GM19023 (cell line): ENCODE measurements around the gene SLC34A1.
"Not testable (repeated sequence)": the region's sequence is repeated elsewhere in the genome, so short reads cannot be mapped to it uniquely, and the experiment has no call there.

Experiments used
- ATAC-seq: cut with Tn5 transposase; IDR thresholded peaks from one replicate; pipeline ENCODE4 v1.9.1; 2021; ENCODE audit warnings: mild to moderate bottlenecking, moderate library complexity; ENCODE audit not compliant: unreplicated experiment

Gene SLC34A1

GRCh38 chr5:177384134-177384533, at the start of gene SLC34A1:
SLC34A1 (plus strand) TSS chr5:177384434; CDS start chr5:177385742, 1,308 bp downstream.
- ATAC-seq = no peak

- no peak for ATAC-seq
These were observed 49.2 kb upstream of the SLC34A1 start for GRCh38 chr5:177334781-177335700.

DNA sequence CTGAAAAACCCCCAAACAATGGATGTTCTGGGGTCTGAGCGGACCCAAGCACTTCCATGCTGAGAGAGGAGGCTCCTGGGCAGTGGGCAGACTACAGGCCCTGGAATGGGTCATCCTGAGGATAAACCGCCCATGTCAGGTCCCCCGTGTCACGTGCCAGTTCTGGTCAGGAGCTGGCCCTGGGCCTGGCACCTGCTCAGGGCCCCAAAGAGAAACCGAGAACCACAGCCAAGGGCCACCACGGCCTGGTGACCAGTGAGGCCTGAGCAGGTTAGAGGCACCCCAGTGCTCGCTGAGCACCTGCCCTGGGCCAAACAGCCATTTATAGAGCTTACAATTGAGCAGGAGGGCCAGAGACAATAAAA, 48.6 kb upstream of the SLC34A1 start:
- ATAC-seq = no peak

- ATAC-seq = no peak
These were observed 48.1 kb upstream of the SLC34A1 start for GRCh38 chr5:177336112-177336511.

GRCh38 chr5:177336603-177337494, 47.4 kb upstream of the SLC34A1 start:
- ATAC-seq = no peak

- ATAC-seq = no peak
These were observed 45.8 kb upstream of the SLC34A1 start for GRCh38 chr5:177338251-177339106.

DNA sequence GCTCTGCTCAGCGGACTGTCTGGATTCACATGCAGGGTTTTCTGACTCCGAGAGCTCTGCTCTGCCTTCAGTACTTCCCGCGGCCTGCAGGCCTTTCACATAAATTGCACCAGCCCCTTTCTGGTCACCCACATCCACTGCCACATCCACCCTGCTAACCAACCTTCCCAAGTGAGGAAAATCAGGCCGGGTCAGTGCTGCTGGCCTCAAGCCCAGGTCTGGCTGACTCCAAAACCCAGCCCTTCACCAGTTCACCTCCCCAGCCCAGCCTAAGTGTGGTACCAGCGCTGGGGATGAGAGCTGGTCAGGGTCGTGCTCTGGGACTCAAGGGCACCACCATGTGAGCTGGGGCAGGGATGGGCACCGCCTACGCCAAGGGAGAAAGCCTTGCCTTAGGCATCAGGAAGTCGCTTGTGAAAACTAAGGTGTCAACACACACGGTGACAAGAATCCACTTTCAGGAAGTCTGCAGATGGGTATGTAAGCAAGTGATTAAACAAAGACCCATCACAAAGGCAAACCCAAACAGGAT, 45.1 kb upstream of the SLC34A1 start:
- no peak for ATAC-seq

DNA sequence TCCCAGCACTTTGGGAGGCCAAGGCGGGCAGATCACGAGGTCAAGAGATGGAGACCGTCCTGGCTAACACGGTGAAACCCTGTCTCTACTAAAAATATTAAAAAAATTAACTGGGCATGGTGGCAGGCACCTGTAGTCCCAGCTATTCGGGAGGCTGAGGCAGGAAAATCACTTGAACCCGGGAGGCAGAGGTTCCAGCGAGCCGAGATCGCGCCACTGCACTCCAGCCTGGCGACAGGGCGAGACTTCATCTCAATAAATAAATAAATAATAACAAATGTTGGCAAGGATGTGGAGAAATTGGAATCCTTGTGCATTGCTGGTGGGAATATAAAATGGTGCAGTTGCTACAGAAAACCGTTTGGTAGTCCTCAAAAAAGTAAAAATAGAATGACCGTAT, 41.2 kb upstream of the SLC34A1 start:
- ATAC-seq = not testable (repeated sequence)

GRCh38 chr5:177343777-177344176, 40.5 kb upstream of the SLC34A1 start:
- ATAC-seq = no peak

- ATAC-seq = no peak
These were observed 39.3 kb upstream of the SLC34A1 start for GRCh38 chr5:177344891-177345290.

- no peak for ATAC-seq
These were observed 37.4 kb upstream of the SLC34A1 start for GRCh38 chr5:177346820-177347219.

- no peak for ATAC-seq
These were observed 36.5 kb upstream of the SLC34A1 start for GRCh38 chr5:177347699-177348098.

DNA sequence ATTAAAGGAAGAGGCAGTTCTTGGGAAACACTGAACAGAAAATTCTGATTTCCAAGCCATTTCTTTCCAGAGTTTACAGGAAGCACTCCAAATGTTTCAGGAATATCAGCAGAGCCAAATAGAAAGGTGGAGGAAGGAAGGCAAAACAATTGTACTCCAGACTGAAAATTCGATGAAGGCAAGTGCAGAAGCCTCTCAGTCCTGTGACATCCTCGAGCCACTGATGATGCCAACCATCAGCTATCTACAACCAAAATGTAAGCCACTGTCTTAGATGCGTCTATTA, 34.9 kb upstream of the SLC34A1 start:
- ATAC-seq = no peak

GRCh38 chr5:177349762-177350161, 34.5 kb upstream of the SLC34A1 start:
- no peak for ATAC-seq

GRCh38 chr5:177350776-177351391, 33.4 kb upstream of the SLC34A1 start:
- ATAC-seq = no peak

DNA sequence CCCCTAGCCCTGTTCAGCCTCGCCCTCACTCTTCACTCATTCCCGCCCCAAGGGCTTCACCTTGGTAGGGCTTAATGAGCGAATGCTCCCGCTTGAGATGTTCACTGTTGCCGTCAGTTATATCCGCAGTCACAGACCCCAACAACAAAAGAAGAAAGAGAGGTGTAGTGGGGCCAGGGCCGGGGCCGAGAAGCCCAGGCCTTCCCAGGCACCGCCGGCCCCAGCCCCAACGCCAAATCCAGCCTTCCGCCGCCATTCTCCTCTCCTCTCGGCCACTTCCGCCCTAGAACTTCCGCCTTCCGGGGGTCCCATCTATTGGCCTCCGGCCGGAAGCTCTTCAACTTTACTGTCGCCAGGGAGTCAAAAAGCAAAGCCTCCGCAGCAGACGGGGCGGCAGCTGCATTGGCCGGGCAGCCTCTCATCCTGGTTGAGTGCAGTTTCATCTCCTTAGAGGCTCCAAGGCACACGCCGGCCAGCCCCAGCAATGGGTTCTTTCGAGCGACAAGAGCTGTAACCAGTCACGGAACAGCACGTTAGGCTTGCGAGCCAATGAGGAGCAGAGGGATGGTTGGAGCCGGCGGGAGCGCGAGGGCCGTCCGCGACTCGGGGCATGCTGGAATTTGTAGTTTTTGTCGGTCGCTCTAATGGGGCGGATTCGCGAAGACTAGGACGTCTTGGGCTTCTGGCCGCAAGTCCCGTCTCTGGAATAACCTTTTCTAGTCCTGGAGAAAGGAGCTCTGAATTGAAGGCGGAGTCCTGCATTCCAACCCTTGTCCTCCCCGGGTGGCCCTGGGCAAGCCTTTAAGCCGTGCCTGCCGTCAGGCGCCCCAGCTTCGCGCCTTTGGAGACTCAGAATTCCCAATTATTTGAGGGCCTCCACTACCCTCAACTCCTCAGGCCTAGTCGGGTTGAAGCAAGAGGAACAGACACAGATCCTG, 32.6 kb upstream of the SLC34A1 start, which contains the start of gene LMAN2:
TSS of gene LMAN2 (minus strand) at position 277 of the 938 bp plus-strand sequence. CDS start at position 256, 21 bp downstream.
- peak; percentile 94 for ATAC-seq

DNA sequence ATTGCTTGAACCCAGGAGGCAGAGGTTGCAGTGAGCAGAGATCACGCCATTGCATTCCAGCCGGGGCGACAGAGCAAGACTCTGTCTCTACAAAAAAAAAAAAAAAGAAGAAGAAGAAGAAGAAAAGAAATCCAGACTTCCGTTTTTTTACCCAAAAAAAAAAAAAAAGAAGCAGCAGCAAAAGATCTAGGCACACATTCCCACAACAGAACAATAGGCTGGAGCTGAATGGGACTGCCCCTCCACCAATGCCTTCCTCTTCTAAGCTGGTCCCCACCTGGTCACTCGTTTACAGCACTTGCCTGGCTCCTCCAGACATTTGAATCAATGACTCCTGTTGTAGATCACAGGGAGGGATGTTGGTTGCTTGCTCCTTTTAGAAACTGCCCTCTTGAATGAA, 31.1 kb upstream of the SLC34A1 start:
- ATAC-seq = no peak

DNA sequence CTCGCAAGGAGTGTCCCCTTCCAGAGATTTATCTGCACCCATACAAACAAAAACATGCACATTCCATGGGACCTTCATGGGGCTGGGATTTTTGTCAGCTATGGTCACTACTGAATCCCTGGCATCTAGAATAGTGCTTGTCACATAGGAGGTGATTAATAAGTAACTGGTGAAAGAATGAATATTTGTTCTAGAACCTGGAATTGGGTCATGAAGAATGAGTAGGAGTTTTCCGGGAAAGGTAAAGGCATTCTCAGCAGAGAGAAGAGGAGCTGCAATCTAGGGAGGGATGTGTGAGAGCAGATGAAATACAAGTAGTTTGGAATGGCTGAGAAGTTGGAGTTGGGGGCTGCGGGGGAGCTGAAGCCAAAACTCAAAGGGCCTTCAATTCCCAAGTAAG, 30.0 kb upstream of the SLC34A1 start:
- no peak for ATAC-seq

- ATAC-seq = no peak
These were observed 29.5 kb upstream of the SLC34A1 start for GRCh38 chr5:177354711-177355110.
